GM18861 (cell line): ENCODE results near the gene MBOAT2.

Experiments used
- ATAC-seq: cut with Tn5 transposase; IDR thresholded peaks from one replicate; pipeline ENCODE4 v1.9.1; 2021; ENCODE audit not compliant: unreplicated experiment

The MBOAT2 gene

DNA sequence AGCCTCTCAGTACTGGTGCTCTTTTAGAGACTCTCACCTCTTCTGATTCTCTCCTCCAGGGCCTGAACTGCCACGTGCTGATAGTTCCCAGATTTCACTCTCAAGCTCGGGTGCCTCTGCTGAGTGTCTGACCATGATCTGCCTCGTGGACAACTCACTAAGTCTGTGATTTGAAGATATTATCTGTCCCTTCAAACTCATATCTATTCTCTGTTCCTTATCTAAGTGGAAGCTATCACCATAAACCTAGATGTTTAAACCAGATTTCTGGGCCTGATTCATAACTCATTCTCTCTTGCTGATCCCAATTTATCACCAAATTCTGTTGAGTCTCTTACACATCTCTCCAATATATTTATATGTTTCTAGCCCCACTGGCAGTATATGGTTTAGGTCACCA lies 136.1 kb downstream of the MBOAT2 start:
- no peak for ATAC-seq

DNA sequence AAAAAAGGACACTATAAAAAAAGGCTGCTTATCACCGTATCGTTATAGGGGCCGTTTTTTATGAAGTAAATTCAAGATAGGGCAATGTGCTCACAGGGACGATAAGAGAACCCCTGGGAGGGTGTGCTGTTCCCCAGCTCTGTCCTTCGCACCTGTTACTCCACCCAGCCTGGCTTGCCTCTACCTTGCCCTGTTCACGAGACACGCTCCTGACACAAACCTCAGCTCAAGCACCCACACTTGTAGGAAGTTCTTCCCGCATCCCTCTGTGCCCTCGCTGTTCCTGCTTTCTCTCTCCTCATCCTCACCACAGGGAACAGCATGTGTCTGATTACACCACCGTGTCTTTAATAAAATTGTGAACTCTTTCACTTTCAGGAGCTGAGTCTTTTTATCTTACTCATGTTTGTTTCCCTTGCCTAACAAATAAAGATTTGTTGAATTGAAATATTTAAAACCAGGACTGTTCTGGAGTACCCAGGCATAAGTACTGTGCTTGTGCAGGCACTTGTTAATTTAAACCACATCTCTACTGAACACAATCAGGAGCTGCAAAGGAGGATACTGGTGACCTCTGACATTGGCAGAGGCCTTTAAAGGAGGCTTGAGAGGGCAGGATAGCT lies 140.0 kb downstream of the MBOAT2 start:
- no peak for ATAC-seq

DNA sequence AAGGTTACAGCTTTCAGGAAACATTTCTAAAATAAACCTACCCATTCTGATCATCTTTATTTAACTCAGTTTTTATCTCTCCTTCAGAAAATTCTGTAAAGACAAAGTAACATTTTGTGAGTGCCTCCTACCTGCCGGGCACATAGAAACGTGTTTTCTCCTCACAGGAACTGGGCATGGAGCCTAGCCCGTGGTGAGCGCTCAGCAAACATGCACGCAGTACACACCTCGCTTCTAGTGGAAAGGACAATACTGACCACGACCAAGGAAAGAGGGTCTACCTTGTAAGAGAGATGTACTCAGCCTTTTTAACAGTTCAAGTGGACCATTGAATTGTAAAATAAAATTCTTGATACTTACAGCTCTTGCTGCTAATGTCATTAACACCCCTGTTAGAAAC lies 141.3 kb downstream of the MBOAT2 start:
- ATAC-seq = no peak

DNA sequence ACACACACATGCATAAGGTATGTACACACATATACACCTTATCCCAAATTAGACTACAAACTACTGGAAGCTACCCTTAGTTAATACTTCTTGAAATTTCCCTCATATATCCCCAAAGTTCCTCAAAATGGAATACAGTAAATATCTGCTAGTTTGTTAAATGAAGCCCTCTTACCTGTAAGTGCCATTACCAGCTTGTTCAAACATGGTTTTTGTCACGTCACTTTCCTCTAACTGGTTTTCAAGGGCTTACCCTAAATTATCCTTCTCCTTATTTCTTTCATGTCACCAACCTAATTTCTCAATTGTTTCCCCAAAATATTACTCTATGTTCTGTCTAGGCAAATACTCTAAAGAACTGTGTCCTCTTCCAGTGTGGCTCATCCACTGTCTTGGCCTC lies 141.7 kb downstream of the MBOAT2 start:
- no peak for ATAC-seq

DNA sequence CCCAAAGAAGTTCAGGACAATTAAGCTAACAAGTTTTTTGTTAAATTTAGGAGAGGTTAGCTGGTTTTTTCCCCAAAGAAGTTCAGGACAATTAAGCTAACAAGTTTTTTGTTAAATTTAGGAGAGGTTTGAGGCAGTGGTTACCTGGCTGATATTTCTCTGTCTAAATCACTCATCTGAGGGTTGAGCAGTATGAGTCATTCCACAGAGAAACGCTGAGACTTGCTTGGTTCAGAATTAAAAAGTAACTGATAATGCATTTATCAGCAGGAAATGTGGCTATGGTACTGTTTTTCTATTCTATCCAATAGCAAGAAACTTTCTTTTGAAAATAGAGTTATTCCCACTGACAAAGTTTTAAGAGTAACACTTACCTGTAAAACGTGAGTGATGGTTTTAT lies 143.2 kb downstream of the MBOAT2 start:
- peak; percentile 80 for ATAC-seq

DNA sequence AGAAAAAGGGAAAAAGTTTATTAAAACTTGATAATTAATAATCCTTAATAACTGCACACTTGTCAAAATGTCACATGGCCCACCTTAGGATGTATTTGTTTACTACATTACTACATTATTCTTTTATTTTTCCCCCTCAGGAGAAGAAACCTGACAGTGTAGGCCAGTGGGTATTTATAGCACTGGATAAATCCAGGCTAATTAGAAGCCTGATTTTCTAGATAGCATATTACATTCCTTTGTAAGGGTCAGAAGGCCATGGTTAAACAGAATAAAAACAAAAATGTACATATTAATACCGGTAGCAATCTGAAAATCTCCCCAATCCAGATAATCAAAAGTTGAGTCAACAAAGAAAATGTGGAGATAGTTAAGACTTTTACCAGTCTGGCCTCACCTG lies 144.6 kb downstream of the MBOAT2 start:
- ATAC-seq = no peak

DNA sequence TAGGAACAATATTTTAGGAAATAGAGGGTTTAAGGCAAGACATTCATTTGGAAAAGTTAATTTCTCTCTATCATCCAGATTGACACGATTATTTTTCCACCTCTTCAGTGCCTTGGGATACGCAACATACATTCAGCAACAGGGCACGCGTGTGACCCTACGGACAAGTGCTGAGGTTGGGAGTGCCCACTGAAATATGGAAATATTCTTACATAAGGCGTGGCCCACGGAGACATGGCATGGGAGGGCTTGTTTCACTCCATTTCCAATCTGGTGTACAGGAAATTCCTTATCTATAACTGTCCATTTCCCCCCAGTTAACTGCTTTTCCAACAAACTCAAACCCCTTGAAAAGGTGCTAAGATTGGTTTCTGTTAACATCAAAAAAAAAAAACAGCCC lies 145.2 kb downstream of the MBOAT2 start:
- ATAC-seq = no peak

DNA sequence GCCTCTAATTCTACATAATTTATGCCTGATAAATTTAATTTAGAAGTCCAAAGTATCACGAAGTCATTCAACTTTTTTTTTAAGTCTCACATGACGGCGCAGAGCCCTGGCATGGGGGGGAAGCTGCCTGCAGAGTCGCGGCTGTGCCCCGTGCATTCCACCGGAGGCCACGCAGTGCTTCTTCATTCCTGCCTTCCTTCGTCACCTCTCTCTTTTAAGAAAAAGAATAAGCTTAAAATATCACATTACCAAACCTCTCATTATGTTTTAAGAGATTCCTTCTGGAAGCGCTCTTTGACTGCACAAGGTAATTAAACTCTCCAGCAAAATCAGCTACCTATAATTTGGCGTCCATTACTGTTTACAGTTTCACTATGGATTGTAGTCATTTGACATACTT lies 145.8 kb downstream of the MBOAT2 start:
- ATAC-seq = no peak

DNA sequence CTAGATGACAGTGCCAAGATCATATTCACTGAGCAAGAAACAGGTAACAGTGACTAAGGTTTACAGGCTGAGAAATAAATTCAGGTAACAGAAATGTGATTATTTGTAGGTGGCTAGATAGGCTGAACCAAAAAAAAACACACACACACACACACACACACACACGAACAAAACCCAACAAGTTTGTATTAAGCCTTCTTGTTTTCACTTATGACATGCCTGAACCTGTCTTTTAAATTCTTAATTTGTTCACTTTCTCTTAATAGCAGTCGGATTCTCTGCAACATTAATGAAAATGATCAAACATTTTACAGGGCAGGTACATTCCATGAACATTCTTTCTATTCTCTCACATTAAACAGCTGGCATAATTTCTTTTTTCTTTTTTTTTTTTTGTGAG lies 147.3 kb downstream of the MBOAT2 start:
- ATAC-seq = no peak

DNA sequence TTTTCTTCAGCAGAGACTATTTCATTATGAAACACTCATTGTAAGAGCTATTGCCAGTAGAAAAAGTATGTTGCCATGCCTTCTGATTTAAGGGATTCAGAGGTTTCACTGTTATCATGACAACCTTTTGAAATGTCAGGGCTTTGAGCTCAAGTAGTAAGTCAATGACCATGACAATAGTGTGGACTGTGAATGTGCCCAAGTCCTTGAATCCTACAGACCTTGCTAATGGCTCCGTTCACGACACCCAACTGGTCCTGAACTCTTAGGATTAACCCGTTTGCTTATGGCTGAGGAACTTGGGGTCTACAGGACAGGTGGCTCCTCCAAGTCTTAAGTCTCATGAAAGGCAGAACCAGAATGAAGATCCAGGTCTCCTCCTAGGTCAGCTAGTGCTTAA lies 148.5 kb downstream of the MBOAT2 start:
- ATAC-seq = no peak

DNA sequence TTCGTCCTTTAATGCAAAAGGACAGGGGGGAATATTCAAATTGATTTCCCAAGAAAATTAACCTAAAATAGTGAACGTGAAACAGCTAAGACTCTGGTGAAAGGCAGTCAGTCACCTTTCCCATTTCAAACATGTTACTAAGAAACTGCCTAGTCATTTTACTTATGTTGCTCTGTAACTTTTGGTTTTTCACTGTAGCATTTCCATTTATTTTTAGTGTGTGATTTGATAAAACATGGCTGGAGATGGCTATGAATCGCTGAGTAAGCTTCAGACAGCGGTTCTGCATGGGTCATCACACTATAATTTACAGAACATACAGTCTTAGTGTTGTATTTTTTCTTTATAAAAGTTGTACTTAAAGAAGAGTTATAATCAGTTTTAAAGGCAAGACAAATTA lies 150.1 kb downstream of the MBOAT2 start:
- ATAC-seq = no peak

DNA sequence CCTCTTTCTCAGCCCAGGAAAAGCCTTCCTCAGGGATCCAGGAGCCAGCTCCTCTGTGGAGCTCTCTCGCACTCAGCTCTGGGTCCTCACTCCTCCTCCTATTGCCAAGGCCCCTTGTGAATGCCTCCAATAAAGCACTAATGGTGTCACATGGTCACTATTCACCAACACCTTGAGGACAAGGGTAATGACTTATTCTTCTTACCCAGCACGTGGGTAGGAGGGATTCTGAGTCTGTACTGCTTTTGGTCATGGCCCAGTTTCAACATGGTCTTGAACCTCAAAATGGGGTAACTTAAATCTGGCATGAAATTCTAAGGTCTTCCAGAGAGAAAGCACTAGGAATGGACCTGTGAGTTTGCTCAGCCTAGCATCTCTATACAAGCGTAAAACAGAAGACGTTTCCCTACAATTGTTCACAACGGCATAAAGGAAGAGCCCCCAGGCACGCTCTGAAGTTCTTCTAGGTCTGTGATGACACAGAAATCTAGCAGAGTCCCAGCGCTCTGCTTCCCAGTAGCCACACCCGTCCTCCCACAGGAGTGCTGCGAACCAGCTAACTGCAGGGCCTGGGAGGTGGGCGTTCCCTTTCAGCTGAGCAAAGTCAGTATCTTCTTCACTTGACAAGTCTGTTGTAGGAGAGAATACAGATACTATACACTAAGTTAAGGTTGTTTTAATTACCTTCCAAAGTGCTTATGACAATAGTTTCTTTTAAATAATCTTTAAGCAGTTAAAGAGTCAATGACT lies 151.5 kb downstream of the MBOAT2 start:
- ATAC-seq = no peak

DNA sequence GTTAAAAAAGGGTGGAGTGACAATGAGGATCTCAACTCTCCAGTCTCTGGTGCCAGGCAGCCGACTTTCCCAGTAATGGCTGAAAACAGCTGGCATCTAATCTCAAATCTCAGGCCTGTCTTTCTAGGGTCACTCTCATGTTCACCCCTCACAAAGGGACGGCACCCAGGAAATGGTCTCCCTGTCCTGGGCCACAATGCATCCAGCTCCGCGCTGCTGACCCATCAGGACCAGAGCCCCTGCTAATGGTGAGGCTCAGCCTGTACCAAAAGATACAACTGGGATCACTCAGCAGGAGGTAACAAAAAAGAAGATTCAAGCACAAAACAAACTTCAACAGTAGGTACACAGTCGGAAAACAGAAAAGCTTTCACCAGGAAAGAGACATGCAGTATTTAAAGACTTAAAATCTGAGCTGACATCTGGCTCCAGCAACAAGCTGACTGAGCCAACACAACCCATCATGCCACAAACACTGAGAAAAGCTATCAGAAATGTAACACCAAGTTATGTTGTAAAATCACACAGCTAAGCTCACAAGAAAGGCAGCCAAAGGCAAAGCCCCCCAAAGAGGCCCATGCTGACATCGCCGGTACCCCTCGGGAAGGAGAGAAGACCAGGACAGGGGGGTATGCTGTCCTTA lies 152.5 kb downstream of the MBOAT2 start:
- ATAC-seq = no peak

DNA sequence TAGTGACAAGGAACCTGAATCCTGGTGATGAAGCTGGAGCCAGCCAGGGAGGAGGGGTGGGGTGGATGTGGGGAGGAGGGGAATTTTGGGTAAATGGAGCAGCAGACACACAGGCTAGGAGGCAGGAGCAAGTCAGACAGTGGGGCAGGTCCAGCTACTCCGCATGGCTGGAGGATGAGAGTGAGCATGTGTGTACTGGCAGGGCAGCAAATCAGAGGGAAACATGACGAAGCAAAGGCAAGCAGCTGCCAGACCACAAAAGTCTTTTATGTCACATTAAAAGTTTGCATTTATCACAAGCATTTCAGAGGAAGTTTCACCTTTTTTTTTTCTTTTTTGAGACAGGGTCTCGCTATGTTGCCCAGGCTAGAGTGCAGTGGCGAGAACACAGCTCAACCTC lies 154.2 kb downstream of the MBOAT2 start:
- ATAC-seq = no peak

DNA sequence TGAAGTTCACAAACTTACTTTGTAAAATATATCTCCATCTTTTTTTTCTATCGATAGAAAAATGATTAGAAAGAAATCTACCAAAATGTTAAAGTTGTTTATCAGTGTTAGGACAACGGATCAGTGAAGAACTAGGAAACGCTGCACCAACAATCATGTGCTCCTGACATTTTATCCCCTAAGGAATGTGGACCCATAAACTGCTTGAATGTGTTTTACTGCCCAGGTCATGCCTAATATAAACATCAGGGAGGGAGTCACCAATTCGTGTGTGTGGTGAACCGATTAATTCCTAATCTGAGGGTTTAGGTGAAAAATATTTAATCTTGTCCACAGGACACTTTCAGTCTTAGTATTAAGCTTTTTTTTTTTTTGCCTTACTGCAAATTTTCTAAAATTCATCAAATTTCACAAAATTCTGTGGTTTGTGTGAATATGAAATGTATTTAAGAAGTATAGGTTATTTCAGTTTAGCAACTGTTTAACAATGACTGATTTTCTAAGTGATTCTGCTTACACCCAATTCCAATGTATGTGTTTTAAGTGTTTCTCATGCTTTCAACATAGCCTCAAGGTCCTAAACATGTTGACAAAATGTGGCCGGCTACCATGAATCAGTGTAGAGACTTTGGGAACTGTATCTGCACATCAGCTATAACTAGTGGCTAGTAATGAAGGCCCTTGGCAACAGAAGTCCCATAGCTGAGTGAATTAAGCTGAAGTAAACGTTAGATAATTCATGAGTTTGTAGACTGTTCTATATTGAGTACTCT lies 155.0 kb downstream of the MBOAT2 start:
- no peak for ATAC-seq

DNA sequence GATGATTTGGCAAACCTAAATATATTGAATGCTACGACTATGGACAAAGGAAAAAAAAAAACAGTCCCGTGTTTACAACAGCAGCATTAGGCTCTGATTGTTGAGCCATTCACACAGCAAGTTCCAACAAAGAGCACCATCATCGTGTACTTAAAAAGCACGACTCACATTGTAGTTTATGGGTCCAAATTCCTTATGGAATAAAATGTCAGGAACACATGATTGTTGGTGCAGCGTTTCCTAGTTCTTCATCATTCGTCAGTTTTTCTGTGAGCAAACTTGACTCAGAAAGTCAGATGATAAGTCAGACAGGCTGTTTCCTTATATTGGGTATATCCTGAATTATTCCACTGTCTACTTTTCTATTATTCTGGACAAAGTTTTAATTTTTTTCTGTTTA lies 156.1 kb downstream of the MBOAT2 start:
- ATAC-seq = no peak

DNA sequence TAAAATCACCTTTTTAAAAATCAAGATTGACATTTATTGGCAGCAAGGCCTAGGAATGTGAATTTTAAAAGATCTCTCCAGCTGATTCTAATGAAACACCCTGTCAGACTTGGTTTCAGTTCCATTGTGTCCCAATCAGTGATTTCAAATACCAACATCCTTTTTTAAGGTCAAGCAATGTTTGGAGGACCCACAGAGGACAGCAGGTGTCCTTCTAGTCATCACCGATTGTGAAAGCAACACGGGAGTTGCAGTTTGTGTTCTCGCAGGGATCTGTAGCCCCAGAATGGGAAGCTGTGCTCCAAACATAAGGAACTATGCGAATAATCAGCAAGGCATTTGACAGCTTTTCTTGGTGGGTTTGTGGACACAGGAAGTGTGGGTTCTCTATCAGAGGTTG lies 161.6 kb downstream of the MBOAT2 start:
- no peak for ATAC-seq

DNA sequence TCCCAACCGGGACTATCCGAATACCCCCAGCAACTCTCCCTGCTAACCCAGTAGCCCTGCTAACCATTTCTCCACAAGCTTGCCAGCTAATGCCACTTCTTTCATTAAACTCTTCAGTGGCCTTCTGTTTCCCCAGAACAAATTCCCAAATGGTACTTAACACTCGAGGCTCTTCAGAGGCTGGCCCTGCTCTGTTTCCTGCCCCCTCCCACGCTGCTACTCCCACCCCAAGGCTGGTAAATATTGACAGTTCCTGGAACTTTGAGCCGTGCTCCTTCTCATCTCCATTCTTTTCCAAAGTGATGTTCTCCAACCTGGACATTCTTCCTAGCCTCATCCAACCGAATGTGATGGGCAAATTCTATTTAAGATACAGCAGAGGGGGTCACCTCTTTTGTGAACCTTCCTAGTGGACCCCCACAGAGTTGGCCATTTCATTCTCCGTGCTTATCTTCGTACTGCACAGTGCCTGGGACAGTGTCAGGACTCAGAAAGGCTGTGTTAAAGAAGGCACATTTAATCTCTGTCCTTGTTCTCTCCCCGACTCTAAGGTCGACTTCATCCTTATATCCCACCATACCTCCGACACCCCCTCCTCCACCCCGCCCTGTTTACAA lies 162.9 kb downstream of the MBOAT2 start:
- ATAC-seq = no peak

DNA sequence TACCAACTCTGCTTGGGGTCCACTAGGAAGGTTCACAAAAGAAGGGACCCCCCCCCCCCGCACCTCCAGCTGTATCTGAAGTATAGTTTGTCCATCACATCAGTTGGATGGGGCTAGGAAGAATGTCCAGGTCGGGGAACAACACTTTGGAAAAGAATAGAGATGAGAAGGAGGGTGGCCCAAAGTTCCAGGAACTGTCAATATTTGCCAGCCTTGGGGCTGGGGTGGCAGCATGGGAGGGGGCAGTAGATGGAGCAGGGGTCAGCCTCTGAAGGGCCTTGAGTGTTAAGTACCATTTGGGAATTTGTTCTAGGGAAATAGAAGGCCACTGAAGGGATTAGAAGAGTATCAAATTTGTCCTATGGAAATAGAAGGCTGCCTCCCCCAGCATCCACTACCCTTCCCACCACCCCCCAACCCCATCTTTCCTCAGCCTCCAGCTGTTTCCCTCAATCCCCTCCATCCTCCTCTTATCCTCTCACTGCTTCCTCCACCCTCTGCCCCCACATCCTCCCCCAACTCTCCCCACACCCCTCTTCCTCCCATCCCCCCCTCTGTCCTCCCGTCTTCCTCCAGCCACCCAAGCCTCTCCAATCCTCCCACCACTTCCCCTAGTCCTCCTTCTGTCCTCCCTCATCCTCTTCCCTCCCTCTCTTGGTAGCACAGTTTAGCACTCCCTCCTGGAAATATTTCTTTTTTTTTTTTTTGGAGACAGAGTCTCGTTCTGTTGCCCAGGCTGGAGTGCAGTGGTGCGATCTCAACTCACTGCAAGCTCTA lies 164.1 kb downstream of the MBOAT2 start:
- ATAC-seq = no peak

DNA sequence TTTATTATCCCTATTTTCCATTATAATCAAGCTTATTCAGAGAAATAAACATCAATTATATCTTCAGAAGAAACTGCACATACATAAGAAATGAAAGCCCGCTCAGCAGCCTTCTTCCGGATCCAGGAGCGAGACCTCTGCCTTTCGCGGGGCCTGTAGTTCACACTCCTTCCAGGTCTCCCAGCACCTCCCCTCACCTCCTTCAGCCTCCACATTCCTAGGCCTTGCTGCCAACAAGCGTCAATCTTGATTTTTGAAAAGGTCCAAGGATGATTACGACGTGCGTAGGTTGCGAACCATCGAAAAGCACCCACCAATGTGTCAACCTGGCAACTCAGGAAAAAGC lies 165.7 kb downstream of the MBOAT2 start:
- ATAC-seq = no peak
